Measurements from ENCODE around the gene STUM. TPM values are rescaled to one million over a fixed set of nuclear protein-coding genes. Genes with fewer than 3 reads are reported as not detected.

The STUM gene
- total and polyA plus RNA-seq, 2 experiments from 2014 or later = 0.23 to 1.3 TPM

DNA sequence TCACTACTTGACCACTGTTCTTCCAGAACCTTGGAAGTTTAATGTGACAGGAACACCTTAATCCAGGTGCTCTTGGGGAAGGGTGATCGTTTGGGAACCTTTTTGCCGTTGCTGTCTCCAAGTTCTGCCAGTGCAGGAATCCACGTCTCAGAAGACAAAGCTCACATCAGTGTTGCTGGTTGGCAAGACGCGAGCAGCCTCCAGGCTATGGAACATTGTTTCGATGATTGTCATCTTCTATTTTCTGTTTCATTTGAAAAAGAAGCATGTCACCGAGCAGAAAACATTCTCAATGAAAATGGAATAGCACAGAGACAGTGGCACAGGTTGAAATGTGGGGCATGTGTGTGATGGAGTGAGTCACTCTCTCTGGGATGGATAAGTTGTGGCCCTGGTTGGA, 11.7 kb downstream of the STUM start:
- H3K4me1 ChIP-seq (ENCODE audit: insufficient read depth) = no peaks in the 10 kb centered on the region
- H3K4me1 Mint-ChIP-seq = no peaks in the 10 kb centered on the region

More for the DNA sequence above, 11.7 kb downstream of the STUM start:
- Histone ChIP-seq H3K79me2 (replicated peaks; ENCODE audit: insufficient read depth) (no peaks in the 10 kb centered on the region), H3K27ac (ENCODE audit: low read depth) (no peak overlapping the region), H3K9me2 (ENCODE audit: insufficient read depth) (0 out of 2 replicates have a peak, but pooled peaks cover 12% of the 10 kb centered on the region), H3F3A (replicated peaks; ENCODE audit: low read depth) (no peaks in the 10 kb centered on the region), H3K4me3 (no peak overlapping the region), H3K27me3 (ENCODE audit: insufficient read depth) (no peaks in the 10 kb centered on the region), H2AFZ (no peak overlapping the region), H4K20me1 (replicated peaks; ENCODE audit: insufficient read depth) (no peaks in the 10 kb centered on the region), H3K4me2 (no peak overlapping the region), H3K36me3 (ENCODE audit: insufficient read depth) (no peaks in the 10 kb centered on the region)
- TF ChIP-seq, protein P1, sequence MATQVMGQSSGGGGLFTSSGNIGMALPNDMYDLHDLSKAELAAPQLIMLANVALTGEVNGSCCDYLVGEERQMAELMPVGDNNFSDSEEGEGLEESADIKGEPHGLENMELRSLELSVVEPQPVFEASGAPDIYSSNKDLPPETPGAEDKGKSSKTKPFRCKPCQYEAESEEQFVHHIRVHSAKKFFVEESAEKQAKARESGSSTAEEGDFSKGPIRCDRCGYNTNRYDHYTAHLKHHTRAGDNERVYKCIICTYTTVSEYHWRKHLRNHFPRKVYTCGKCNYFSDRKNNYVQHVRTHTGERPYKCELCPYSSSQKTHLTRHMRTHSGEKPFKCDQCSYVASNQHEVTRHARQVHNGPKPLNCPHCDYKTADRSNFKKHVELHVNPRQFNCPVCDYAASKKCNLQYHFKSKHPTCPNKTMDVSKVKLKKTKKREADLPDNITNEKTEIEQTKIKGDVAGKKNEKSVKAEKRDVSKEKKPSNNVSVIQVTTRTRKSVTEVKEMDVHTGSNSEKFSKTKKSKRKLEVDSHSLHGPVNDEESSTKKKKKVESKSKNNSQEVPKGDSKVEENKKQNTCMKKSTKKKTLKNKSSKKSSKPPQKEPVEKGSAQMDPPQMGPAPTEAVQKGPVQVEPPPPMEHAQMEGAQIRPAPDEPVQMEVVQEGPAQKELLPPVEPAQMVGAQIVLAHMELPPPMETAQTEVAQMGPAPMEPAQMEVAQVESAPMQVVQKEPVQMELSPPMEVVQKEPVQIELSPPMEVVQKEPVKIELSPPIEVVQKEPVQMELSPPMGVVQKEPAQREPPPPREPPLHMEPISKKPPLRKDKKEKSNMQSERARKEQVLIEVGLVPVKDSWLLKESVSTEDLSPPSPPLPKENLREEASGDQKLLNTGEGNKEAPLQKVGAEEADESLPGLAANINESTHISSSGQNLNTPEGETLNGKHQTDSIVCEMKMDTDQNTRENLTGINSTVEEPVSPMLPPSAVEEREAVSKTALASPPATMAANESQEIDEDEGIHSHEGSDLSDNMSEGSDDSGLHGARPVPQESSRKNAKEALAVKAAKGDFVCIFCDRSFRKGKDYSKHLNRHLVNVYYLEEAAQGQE (IDR thresholded peaks at IDR 0.05; ENCODE audit: unreplicated experiment) = no peak
- no peak for TF ChIP-seq NANOG (IDR thresholded peaks at IDR 0.05; ENCODE audit: borderline replicate concordance)
- TF ChIP-seq, protein P2, sequence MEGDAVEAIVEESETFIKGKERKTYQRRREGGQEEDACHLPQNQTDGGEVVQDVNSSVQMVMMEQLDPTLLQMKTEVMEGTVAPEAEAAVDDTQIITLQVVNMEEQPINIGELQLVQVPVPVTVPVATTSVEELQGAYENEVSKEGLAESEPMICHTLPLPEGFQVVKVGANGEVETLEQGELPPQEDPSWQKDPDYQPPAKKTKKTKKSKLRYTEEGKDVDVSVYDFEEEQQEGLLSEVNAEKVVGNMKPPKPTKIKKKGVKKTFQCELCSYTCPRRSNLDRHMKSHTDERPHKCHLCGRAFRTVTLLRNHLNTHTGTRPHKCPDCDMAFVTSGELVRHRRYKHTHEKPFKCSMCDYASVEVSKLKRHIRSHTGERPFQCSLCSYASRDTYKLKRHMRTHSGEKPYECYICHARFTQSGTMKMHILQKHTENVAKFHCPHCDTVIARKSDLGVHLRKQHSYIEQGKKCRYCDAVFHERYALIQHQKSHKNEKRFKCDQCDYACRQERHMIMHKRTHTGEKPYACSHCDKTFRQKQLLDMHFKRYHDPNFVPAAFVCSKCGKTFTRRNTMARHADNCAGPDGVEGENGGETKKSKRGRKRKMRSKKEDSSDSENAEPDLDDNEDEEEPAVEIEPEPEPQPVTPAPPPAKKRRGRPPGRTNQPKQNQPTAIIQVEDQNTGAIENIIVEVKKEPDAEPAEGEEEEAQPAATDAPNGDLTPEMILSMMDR (conservative IDR thresholded peaks at IDR 0.05; ENCODE audit: low read depth in 2 of 2) = no peak
- no peak for TF ChIP-seq STAT1 (IDR thresholded peaks at IDR 0.05; ENCODE audit: unreplicated experiment)
- TF ChIP-seq JUNB (IDR thresholded peaks at IDR 0.05; ENCODE audit: unreplicated experiment) = no peak
- TF ChIP-seq CREB1 (CRISPR knock-in tag; IDR thresholded peaks at IDR 0.05; ENCODE audit: low read depth) = no peak
- no peak for TF ChIP-seq EZH2phosphoT487 (IDR thresholded peaks at IDR 0.05; ENCODE audit: unreplicated experiment)
- TF ChIP-seq, protein P3, sequence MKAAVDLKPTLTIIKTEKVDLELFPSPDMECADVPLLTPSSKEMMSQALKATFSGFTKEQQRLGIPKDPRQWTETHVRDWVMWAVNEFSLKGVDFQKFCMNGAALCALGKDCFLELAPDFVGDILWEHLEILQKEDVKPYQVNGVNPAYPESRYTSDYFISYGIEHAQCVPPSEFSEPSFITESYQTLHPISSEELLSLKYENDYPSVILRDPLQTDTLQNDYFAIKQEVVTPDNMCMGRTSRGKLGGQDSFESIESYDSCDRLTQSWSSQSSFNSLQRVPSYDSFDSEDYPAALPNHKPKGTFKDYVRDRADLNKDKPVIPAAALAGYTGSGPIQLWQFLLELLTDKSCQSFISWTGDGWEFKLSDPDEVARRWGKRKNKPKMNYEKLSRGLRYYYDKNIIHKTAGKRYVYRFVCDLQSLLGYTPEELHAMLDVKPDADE (IDR thresholded peaks at IDR 0.05) = no peak
- no peak for TF ChIP-seq EZH2 (IDR thresholded peaks at IDR 0.05; ENCODE audit: low read depth, unreplicated experiment)
- TF ChIP-seq, protein P4, sequence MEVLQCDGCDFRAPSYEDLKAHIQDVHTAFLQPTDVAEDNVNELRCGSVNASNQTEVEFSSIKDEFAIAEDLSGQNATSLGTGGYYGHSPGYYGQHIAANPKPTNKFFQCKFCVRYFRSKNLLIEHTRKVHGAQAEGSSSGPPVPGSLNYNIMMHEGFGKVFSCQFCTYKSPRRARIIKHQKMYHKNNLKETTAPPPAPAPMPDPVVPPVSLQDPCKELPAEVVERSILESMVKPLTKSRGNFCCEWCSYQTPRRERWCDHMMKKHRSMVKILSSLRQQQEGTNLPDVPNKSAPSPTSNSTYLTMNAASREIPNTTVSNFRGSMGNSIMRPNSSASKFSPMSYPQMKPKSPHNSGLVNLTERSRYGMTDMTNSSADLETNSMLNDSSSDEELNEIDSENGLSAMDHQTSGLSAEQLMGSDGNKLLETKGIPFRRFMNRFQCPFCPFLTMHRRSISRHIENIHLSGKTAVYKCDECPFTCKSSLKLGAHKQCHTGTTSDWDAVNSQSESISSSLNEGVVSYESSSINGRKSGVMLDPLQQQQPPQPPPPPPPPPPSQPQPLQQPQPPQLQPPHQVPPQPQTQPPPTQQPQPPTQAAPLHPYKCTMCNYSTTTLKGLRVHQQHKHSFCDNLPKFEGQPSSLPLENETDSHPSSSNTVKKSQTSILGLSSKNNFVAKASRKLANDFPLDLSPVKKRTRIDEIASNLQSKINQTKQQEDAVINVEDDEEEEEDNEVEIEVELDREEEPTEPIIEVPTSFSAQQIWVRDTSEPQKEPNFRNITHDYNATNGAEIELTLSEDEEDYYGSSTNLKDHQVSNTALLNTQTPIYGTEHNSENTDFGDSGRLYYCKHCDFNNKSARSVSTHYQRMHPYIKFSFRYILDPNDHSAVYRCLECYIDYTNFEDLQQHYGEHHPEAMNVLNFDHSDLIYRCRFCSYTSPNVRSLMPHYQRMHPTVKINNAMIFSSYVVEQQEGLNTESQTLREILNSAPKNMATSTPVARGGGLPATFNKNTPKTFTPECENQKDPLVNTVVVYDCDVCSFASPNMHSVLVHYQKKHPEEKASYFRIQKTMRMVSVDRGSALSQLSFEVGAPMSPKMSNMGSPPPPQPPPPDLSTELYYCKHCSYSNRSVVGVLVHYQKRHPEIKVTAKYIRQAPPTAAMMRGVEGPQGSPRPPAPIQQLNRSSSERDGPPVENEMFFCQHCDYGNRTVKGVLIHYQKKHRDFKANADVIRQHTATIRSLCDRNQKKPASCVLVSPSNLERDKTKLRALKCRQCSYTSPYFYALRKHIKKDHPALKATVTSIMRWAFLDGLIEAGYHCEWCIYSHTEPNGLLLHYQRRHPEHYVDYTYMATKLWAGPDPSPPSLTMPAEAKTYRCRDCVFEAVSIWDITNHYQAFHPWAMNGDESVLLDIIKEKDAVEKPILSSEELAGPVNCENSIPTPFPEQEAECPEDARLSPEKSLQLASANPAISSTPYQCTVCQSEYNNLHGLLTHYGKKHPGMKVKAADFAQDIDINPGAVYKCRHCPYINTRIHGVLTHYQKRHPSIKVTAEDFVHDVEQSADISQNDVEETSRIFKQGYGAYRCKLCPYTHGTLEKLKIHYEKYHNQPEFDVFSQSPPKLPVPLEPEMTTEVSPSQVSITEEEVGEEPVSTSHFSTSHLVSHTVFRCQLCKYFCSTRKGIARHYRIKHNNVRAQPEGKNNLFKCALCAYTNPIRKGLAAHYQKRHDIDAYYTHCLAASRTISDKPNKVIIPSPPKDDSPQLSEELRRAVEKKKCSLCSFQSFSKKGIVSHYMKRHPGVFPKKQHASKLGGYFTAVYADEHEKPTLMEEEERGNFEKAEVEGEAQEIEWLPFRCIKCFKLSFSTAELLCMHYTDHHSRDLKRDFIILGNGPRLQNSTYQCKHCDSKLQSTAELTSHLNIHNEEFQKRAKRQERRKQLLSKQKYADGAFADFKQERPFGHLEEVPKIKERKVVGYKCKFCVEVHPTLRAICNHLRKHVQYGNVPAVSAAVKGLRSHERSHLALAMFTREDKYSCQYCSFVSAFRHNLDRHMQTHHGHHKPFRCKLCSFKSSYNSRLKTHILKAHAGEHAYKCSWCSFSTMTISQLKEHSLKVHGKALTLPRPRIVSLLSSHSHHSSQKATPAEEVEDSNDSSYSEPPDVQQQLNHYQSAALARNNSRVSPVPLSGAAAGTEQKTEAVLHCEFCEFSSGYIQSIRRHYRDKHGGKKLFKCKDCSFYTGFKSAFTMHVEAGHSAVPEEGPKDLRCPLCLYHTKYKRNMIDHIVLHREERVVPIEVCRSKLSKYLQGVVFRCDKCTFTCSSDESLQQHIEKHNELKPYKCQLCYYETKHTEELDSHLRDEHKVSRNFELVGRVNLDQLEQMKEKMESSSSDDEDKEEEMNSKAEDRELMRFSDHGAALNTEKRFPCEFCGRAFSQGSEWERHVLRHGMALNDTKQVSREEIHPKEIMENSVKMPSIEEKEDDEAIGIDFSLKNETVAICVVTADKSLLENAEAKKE (CRISPR knock-in tag; IDR thresholded peaks at IDR 0.05) = no peak
- TF ChIP-seq POLR2AphosphoS5 (IDR thresholded peaks at IDR 0.05; ENCODE audit: low read depth) = no peak
- no peak for TF ChIP-seq ZNF114 (CRISPR knock-in tag; IDR thresholded peaks at IDR 0.05)
- no peak for TF ChIP-seq ZNF331 (CRISPR knock-in tag; IDR thresholded peaks at IDR 0.05; ENCODE audit: low read depth)
- H3K4me3 Mint-ChIP-seq = no peak overlapping the region
- H3K9me3 Mint-ChIP-seq = no peaks in the 10 kb centered on the region
- H3K27me3 Mint-ChIP-seq (ENCODE audit: insufficient read depth, low read depth, poor library complexity) = peaks cover 2% of the 10 kb centered on the region
- DNase-seq (ENCODE audit: low spot score) (no peak), ATAC-seq (no peak)
- no peak overlapping the region for H3K27ac Mint-ChIP-seq
- H3K36me3 Mint-ChIP-seq (ENCODE audit: low read depth) = no peaks in the 10 kb centered on the region
